NCI-H187 (cell line): ENCODE results near the gene NPNT.

ENCODE experiments used
- DNase-seq, 2 experiments: peaks; one replicate each; lab custom pipeline; 2025; lab: John Stamatoyannopoulos, UW

NPNT gene

GRCh38 chr4:105970371-105970770 lies 75.1 kb downstream of the NPNT start:
- no peak for DNase-seq

DNA sequence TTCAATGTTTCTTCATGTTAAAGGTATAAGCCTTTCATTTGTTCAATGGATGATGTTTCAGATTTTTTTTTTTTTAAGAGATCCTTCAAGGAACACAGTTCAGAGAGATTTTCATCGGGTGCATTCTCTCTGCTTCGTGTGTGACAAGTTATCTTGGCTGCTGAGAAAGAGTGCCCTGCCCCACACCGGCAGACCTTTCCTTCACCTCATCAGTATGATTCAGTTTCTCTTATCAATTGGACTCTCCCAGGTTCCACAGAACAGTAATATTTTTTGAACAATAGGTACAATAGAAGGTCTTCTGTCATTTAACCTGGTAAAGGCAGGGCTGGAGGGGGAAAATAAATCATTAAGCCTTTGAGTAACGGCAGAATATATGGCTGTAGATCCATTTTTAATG lies 75.8 kb downstream of the NPNT start:
- DNase-seq = no peak

DNA sequence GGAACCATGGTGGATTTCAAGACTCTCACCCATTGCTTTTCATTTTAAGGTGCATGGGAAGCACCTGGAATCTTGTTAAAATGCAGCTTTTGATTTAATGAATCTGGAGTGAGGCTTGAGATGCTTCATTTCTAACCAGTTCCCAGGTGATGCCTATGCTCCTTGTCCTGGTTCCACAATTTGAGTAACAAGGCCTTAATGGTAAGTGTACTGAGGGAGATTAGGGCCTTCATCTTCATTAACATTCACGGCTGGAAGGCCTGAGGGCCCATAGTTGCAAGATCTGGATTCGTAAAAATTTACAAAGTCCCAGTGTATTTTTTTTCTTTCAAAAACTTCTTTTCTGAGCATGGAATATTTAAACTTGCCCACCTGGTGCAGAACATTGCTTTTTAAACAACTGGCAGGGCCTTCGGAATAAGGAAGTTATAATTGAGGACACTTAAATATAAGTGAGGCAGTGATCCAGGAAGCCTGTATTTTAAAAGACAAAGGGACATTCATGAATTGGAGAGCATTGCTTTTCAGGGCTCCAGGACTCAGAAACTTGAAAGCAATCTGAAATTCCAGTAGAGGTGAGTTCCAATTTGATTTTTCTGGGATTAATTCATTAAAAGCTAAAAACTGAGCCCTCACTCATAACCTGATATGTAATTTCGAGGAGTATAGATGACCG lies 77.8 kb downstream of the NPNT start:
- DNase-seq = no peak

- DNase-seq = no peak
These were observed 81.6 kb downstream of the NPNT start for GRCh38 chr4:105976915-105977314.

DNA sequence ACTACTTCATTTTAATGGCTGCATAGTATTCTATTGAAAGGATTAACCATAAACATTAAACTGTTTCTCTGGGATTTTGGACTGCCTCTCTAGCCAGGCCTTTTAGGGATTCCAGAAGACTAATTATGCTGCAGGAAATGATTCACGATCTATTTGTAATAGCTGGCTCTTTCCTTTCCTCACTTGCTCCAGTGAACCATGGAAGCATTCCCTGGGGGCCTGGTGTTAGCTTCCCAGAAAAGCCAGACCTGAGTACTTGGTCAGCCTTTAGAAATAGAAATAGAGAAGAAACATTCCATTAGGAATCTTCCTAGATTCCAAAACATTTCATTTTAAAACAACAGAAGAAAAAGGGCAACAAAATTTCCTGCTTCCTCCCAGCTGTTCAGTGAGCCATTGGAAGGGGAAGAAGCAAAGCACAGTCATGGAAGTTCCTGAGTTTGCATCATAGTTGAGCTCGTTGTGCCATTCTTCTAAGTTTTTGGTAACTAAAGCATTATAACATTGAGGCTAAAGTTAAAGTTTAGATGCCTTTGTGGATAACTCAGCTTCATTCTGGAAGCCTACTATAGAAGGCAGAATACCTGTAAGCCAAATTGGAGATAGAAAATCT lies 83.5 kb downstream of the NPNT start:
- no peak for DNase-seq

DNA sequence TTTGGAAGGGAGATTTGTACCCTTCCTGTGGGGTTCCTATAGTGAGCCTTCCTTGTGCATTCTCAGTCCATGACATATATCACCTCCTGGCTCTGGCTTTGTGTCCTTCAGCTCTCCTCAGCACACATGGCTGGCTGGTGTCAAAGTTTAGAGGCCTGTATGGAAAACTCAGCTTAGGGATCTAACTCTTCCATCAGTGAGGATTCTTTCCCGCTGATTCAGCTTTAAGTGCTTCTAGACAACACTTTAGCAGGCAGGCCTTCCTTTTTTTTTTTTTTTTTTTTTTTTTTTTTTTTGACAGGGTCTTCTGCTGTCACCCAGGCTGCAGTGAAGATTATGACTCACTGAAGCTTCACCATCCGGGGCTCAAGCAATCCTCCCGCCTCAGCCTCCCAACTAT lies 84.2 kb downstream of the NPNT start:
- no peak for DNase-seq

DNA sequence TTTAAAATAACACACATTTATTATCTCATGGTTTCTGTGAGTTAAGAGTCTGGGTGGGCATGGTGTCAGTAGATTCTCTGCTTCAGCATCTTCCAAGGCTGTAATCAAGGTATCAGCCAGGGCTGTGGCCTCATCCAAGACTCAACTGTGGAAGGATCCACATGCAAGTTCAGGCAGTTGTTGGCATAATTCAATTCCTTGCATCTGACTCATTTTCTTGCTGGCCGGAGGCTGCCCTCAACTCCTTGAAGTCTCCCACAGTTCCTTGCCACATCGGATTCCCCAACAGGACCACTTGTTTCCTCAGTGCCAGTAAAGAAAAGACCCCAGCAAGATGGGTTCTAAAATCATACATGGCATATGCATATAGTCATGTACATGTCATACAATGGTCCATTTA lies 93.4 kb downstream of the NPNT start:
- no peak for DNase-seq

DNA sequence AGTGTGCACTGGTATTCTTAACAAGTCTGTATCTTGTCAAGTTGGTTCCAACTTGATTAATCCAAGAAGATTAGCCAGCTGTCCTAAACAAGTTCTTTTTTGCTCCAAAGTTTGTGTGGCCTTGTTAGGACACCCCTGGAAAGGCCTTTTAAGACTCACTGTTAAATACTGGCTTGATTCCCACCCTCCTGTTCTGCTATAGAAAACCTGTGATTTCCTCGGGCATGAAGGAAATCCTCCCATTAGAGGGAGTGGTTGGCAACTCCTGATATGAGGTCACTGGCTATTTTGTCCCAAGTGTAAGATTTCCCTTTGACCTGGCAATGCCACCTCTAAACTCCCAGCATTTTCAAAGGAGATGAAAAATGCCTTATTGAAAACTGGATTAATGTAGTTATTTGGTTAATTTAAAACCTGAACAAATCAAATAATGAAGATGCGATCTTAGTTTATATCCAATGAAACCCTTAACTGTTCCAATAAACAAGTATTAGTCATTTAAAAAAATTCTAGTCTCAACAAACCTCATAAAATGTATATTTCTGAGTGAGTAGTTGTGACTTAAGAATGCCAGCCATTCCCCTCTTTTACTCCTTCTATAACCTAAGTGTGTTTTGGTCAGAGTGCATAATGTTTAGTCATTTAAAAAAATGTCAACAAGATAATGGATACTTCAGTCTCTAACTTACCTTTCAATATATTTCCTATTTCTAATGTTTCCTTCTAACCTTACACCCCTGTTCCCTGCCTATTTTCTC lies 94.4 kb downstream of the NPNT start:
- no peak for DNase-seq

GRCh38 chr4:105990933-105991332 lies 95.7 kb downstream of the NPNT start:
- DNase-seq = no peak

DNA sequence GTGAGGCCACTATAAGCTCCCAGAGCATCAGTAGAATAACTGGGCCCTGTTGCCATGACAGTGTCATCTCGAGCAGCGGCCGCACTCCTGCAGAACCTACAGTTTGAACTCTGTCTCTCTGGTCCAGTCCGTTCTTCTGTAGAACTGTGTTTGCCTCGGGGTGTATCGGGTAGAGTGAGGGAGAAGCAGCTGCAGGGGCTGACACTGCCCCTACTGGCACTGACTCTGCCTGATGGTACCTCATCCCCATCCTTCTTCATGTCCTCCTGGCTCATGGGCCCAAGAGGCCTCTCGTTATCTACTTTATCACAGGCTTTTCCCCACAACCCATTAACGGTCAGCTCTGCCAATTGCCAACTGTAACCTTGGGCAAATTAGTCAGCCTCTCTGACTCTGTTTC lies 96.5 kb downstream of the NPNT start:
- no peak for DNase-seq

DNA sequence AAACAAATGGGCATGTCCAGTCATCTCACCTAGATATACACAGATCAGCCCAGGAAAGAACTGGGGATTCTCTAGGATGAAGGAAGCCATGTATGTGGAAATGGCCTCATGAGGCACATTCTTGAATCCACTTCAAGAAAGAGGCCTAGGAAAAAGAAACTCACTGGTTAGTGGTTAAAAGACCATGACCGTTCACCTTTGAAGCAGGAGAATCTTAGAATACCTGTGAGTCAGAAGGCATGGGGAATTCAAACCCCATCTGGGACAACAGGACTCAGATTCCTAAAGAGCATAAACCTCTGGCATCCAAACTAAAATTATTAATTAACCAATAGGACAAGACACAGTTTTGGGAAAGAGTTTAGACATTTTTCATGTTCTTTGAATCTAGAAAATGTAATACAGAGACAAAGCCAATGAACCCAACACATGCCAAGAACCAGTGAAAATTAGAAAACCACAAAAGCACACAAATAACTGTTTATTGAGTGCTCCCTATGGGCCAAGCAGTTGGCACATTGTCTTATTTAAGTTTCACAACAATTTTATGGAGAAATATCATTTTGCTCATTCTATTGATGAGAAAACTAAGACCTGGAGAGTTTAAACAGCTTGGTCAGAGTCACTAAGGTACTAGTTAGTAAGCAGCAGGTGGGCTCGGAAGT lies 97.5 kb downstream of the NPNT start:
- no peak for DNase-seq

DNA sequence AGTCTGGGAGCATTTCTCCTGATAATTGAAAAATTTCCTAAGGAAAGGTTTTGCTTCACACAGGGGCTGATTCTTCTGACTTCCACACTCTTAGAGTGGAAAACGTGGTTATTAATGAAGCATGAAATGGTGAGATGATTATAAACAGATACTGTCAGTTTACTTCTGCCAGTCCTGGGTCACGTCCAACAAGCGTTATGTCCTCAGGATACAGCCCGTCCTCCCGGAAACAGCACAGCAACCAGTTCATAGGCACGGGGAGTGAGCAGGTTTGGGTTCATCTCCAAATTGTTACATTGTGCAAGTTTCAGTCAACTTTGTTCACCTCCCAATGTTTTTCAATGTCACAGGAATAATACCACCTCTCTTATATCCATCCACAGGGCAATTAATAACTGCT lies 98.8 kb downstream of the NPNT start:
- DNase-seq = no peak

DNA sequence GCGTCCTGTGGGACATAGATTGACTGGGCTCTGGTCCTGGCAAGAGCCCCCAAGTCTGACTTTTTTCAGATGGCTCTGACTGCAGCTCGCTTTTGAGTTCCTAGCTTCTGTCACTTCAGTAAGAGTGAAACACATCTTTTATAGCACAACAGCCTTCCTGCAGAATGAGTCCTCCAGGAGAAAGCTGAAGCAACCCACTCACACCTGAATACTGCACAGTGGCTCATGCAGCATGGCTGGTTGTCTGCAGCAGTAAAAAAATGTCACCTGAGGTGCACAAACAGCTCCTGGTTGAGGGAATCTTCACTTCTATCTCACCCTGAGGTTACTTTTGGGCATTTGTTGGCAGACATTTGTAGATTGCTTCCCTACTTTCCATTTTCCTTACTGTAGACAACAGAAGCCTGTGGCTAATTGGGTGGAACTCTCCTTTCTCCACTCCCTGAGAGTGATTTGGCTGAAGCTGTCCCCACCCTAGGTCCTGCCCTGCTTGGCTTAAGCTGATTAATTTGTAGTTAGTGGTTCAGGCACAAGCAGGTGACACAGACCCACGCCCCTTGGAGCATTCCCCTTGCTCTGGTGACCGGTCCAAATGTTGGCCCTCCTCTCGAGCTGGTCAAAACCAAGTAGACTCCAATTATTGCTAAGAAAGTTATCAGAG lies 99.7 kb downstream of the NPNT start:
- DNase-seq = no peak

- no peak for DNase-seq
These were observed 101.6 kb downstream of the NPNT start for GRCh38 chr4:105996845-105997244.

GRCh38 chr4:105998171-105999063 lies 103.1 kb downstream of the NPNT start:
- no peak for DNase-seq

DNA sequence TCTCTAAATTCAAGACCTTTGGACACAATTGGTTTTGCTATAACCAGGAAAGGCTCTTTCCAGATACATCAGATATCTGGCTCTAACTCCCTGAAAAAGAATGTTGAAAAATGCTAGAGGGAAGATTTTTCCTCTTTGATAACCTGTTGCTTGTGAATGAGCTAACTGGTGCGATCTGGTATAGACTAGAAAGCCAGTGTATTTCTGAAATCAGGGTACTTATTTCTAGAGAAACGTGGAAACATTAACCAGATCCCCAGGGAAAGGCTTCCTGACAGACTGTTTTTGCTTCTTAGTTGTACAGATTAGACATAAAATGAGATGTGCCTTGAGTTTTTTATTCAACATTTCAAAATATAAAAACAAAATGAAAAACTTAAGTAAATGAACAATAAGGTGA lies 107.7 kb downstream of the NPNT start:
- no peak for DNase-seq

- no peak for DNase-seq
These were observed 115.5 kb downstream of the NPNT start for GRCh38 chr4:106010761-106011160.

DNA sequence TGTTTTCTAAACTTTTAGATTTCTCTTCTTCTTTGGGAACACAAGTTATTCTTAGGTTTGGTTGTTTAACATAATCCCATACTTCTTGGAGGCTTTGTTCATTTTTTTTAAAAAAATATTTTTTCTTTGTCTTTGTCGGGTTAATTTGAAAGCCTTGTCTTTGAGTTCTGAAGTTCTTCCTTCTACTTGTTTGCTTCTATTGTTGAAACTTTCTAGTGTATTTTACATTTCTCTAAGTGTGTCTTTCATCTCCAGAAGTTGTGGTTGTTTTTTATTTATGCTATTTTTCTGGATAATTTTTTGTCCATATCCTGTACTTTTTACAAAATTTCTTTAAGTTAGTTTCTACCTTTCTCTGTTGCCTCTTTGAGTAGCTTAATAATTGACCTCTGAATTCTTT lies 116.1 kb downstream of the NPNT start:
- no peak for DNase-seq

DNA sequence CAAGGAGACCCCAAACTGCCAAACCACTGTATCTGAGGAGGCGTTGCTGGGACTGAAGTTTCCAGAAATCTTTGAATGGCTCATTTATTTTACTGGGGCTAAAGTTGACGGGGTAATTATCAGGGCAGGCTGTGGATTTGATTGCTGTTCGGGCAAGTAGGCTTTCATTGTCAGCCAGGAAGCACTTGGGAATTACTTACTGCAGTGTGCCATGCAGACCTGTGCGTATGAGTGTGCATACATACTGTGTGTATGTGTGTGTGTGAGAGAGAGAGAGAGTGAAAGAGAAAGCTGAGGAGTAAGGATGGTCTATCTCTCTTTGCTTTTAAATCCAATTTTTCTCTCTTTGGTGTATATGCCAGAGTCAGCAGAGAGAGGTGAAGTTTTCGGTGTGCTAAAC lies 122.7 kb downstream of the NPNT start:
- no peak for DNase-seq

DNA sequence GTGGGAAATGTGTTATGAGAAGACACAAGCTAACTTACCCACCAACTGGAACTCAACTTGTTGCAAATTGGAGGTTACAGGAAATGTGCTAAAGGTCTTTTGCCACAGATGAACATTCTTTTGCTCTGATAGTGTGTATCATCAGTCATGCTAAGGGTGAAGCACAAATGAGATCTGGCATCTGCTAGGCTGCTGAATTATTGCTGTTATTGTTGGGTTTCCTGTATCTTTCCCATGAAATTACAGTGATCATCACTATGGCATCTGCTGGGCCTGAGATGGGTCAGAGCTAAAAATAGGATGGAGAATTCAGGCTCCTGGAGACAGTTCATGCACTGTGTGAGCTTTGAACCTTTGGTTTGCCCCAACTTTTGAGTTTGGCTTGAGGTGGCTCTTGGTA lies 124.5 kb downstream of the NPNT start:
- no peak for DNase-seq
